Amniotic epithelial cell (primary cell): Measurements from ENCODE around the gene COMMD7.

ENCODE experiments used
- DNase-seq: peaks from one replicate; pipeline ENCODE4 v3.0.0-alpha.2; 2010; ENCODE audit warnings: low read depth

The COMMD7 gene

GRCh38 chr20:32675223-32675975, 67.9 kb downstream of the COMMD7 start:
- no peak for DNase-seq

- peak; percentile 45 for DNase-seq
Measured at GRCh38 chr20:32674362-32674789, 68.9 kb downstream of the COMMD7 start.

- DNase-seq = no peak
Measured at GRCh38 chr20:32672982-32673851, 70.0 kb downstream of the COMMD7 start.

- no peak for DNase-seq
Measured at GRCh38 chr20:32672394-32672981, 70.8 kb downstream of the COMMD7 start.

- no peak for DNase-seq
Measured at GRCh38 chr20:32670773-32671455, 72.4 kb downstream of the COMMD7 start.

GRCh38 chr20:32667027-32667426, 76.2 kb downstream of the COMMD7 start:
- no peak for DNase-seq

GRCh38 chr20:32664678-32665159, 78.5 kb downstream of the COMMD7 start:
- no peak for DNase-seq

GRCh38 chr20:32664012-32664677, 79.1 kb downstream of the COMMD7 start:
- DNase-seq = no peak

- DNase-seq = no peak
Measured at GRCh38 chr20:32663335-32664011, 79.8 kb downstream of the COMMD7 start.

GRCh38 chr20:32661820-32662528, 81.3 kb downstream of the COMMD7 start:
- no peak for DNase-seq

- DNase-seq = no peak
Measured at GRCh38 chr20:32660661-32661060, 82.6 kb downstream of the COMMD7 start.

GRCh38 chr20:32656827-32657226, 86.4 kb downstream of the COMMD7 start:
- no peak for DNase-seq

- DNase-seq = no peak
Measured at GRCh38 chr20:32655903-32656512, 87.3 kb downstream of the COMMD7 start.

GRCh38 chr20:32652739-32653526, 90.3 kb downstream of the COMMD7 start:
- peak; percentile 78 for DNase-seq
